Measurements from ENCODE around the gene LGALSL. TPM values are rescaled to one million over a fixed set of nuclear protein-coding genes. Genes with fewer than 3 reads are reported as not detected.

LGALSL gene
- total and polyA plus RNA-seq, 2 of the 13 experiments (the other 11 are each of a cell fraction or from before 2014, with no cell fraction given), result 15.4 to 20.0 TPM

GRCh38 chr2:64405581-64406406 is 48.2 kb upstream of the LGALSL start (continued):
- TF ChIP-seq, protein P1, sequence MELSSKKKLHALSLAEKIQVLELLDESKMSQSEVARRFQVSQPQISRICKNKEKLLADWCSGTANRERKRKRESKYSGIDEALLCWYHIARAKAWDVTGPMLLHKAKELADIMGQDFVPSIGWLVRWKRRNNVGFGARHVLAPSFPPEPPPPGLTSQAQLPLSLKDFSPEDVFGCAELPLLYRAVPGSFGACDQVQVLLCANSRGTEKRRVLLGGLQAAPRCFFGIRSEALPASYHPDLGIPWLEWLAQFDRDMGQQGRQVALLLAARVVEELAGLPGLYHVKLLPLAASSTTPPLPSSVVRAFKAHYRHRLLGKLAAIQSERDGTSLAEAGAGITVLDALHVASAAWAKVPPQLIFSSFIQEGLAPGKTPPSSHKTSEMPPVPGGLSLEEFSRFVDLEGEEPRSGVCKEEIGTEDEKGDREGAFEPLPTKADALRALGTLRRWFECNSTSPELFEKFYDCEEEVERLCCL (CRISPR knock-in tag; IDR thresholded peaks at IDR 0.05; ENCODE audit: borderline replicate concordance), result no peak
- no peak for TF ChIP-seq ZNF569 (CRISPR knock-in tag; IDR thresholded peaks at IDR 0.05; ENCODE audit: borderline replicate concordance)
- TF ChIP-seq SETDB1 (CRISPR knock-in tag; IDR thresholded peaks at IDR 0.05; ENCODE audit: borderline replicate concordance), result no peak
- no peak for TF ChIP-seq ZEB1 (IDR thresholded peaks at IDR 0.05; ENCODE audit: insufficient replicate concordance, low read depth)
- TF ChIP-seq, protein P2, sequence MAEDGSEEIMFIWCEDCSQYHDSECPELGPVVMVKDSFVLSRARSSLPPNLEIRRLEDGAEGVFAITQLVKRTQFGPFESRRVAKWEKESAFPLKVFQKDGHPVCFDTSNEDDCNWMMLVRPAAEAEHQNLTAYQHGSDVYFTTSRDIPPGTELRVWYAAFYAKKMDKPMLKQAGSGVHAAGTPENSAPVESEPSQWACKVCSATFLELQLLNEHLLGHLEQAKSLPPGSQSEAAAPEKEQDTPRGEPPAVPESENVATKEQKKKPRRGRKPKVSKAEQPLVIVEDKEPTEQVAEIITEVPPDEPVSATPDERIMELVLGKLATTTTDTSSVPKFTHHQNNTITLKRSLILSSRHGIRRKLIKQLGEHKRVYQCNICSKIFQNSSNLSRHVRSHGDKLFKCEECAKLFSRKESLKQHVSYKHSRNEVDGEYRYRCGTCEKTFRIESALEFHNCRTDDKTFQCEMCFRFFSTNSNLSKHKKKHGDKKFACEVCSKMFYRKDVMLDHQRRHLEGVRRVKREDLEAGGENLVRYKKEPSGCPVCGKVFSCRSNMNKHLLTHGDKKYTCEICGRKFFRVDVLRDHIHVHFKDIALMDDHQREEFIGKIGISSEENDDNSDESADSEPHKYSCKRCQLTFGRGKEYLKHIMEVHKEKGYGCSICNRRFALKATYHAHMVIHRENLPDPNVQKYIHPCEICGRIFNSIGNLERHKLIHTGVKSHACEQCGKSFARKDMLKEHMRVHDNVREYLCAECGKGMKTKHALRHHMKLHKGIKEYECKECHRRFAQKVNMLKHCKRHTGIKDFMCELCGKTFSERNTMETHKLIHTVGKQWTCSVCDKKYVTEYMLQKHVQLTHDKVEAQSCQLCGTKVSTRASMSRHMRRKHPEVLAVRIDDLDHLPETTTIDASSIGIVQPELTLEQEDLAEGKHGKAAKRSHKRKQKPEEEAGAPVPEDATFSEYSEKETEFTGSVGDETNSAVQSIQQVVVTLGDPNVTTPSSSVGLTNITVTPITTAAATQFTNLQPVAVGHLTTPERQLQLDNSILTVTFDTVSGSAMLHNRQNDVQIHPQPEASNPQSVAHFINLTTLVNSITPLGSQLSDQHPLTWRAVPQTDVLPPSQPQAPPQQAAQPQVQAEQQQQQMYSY (CRISPR knock-in tag; IDR thresholded peaks at IDR 0.05), result no peak
- TF ChIP-seq SPEN (CRISPR knock-in tag; IDR thresholded peaks at IDR 0.05; ENCODE audit: low read depth), result no peak
- TF ChIP-seq, protein P3, sequence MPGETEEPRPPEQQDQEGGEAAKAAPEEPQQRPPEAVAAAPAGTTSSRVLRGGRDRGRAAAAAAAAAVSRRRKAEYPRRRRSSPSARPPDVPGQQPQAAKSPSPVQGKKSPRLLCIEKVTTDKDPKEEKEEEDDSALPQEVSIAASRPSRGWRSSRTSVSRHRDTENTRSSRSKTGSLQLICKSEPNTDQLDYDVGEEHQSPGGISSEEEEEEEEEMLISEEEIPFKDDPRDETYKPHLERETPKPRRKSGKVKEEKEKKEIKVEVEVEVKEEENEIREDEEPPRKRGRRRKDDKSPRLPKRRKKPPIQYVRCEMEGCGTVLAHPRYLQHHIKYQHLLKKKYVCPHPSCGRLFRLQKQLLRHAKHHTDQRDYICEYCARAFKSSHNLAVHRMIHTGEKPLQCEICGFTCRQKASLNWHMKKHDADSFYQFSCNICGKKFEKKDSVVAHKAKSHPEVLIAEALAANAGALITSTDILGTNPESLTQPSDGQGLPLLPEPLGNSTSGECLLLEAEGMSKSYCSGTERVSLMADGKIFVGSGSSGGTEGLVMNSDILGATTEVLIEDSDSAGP (CRISPR knock-in tag; IDR thresholded peaks at IDR 0.05; ENCODE audit: borderline replicate concordance), result peak; percentile 39; the same call in 1 of the 2 replicates
- TF ChIP-seq TCF12 (IDR thresholded peaks at IDR 0.05), result no peak
- no peak for TF ChIP-seq TCF12 (CRISPR knock-in tag; IDR thresholded peaks at IDR 0.05)
- no peak for TF ChIP-seq TP53 (CRISPR knock-in tag; conservative IDR thresholded peaks at IDR 0.05)
- TF ChIP-seq BRCA1 (CRISPR knock-in tag; IDR thresholded peaks at IDR 0.05), result no peak
- no peak for TF ChIP-seq PHF21A (CRISPR knock-in tag; IDR thresholded peaks at IDR 0.05)
- no peak for TF ChIP-seq ISX (CRISPR knock-in tag; conservative IDR thresholded peaks at IDR 0.05)
- TF ChIP-seq, protein P4, sequence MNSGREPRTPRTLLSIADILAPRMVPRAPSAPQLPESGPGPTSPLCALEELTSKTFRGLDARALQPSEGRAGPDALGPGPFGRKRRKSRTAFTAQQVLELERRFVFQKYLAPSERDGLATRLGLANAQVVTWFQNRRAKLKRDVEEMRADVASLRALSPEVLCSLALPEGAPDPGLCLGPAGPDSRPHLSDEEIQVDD (CRISPR knock-in tag; IDR thresholded peaks at IDR 0.05; ENCODE audit: borderline replicate concordance), result no peak
- no peak for TF ChIP-seq ZNF124 (CRISPR knock-in tag; IDR thresholded peaks at IDR 0.05)
- TF ChIP-seq PREB (CRISPR knock-in tag; IDR thresholded peaks at IDR 0.05), result no peak
- TF ChIP-seq, protein P5, sequence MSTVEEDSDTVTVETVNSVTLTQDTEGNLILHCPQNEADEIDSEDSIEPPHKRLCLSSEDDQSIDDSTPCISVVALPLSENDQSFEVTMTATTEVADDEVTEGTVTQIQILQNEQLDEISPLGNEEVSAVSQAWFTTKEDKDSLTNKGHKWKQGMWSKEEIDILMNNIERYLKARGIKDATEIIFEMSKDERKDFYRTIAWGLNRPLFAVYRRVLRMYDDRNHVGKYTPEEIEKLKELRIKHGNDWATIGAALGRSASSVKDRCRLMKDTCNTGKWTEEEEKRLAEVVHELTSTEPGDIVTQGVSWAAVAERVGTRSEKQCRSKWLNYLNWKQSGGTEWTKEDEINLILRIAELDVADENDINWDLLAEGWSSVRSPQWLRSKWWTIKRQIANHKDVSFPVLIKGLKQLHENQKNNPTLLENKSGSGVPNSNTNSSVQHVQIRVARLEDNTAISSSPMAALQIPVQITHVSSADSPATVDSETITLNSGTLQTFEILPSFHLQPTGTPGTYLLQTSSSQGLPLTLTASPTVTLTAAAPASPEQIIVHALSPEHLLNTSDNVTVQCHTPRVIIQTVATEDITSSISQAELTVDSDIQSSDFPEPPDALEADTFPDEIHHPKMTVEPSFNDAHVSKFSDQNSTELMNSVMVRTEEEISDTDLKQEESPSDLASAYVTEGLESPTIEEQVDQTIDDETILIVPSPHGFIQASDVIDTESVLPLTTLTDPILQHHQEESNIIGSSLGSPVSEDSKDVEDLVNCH (CRISPR knock-in tag; IDR thresholded peaks at IDR 0.05), result no peak
